Activated naive CD4-positive, alpha-beta T cell treated with anti-CD3 and anti-CD28 coated beads, Interleukin-2, amount 10 ng/mL, durations not matched to agents 7 days and 5 days (primary cell): ENCODE data around the gene SLC19A3.
A peak's percentile ranks its signal among the peaks of the same experiment; 100 is the strongest.
"Not testable (repeated sequence)": the region's sequence is repeated elsewhere in the genome, so short reads cannot be mapped to it uniquely, and the experiment has no call there.

ENCODE experiments used
- CTCF ChIA-PET: fragments of 350-600 bp; sonication (Branson Sonifier 250); formaldehyde crosslinking; loops from one replicate; lab custom pipeline; 2021; ENCODE audit warnings: antibody characterized with exemption; lab: Charles Lee
- DNase-seq: peaks from one replicate; pipeline ENCODE4 v3.0.0-alpha.2; 2020
- H3K27ac Mint-ChIP-seq: one replicate; pipeline ENCODE4 v1.8.0; 2021; ENCODE audit warnings: mild to moderate bottlenecking, moderate library complexity, mixed read lengths
- H3K27me3 Mint-ChIP-seq: one replicate; pipeline ENCODE4 v1.8.0; 2021; ENCODE audit warnings: mild to moderate bottlenecking, mixed read lengths
- H3K36me3 Mint-ChIP-seq: one replicate; pipeline ENCODE4 v1.8.0; 2021; ENCODE audit warnings: mixed read lengths
- H3K4me1 Mint-ChIP-seq: one replicate; pipeline ENCODE4 v1.8.0; 2021; ENCODE audit warnings: mixed read lengths
- H3K4me3 Mint-ChIP-seq: one replicate; pipeline ENCODE4 v1.8.0; 2021; ENCODE audit warnings: mild to moderate bottlenecking, moderate library complexity, mixed read lengths
- H3K9me3 Mint-ChIP-seq: one replicate; pipeline ENCODE4 v1.8.0; 2021; ENCODE audit warnings: mixed read lengths

SLC19A3 gene

GRCh38 chr2:227717687-227718567 is at the start of gene SLC19A3:
Gene SLC19A3, minus strand, starts transcription at chr2:227718028. Its CDS starts 15,710 bp downstream, at chr2:227702318.
- H3K4me3 Mint-ChIP-seq, result no peak within 1 kb of the TSS
- CTCF ChIA-PET, result no interaction called here
- no peak for DNase-seq
- no peaks in the 10 kb centered on the region for H3K9me3 Mint-ChIP-seq
- peaks cover 21% of the 10 kb centered on the region for H3K27me3 Mint-ChIP-seq
- H3K36me3 Mint-ChIP-seq, result no peaks in the 10 kb centered on the region
- H3K4me1 Mint-ChIP-seq, result peaks cover 2% of the 10 kb centered on the region
- H3K27ac Mint-ChIP-seq, result no peak within 1 kb of the TSS

DNA sequence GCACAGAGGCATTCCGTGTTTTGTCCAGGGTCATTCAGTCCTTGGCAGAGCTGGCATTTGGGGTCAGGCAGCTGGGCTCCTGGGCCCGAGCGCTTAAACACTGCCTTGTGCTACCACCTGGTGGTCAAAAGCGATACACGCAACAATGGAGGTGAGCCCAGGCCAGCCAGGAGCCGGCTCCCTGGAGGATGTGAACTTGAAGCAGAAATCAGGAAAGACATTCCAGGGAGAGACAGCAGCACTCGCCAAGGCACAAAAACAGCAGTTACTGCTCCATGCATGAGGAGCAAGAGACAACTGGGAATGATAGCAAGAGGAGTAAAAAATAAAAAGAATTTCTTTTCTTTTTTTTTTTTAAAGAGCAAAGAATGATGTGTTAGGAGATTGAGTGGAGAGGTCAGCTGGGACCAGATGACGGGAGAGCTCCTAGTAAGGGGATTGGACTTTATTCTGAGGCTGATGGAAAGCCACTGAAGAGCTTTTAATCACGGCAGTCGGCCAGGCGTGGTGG is 48.6 kb upstream of the SLC19A3 start:
- no peaks in the 10 kb centered on the region for H3K36me3 Mint-ChIP-seq
- H3K4me1 Mint-ChIP-seq, result no peaks in the 10 kb centered on the region
- H3K4me3 Mint-ChIP-seq, result no peak overlapping the region
- H3K9me3 Mint-ChIP-seq, result no peaks in the 10 kb centered on the region
- no peaks in the 10 kb centered on the region for H3K27me3 Mint-ChIP-seq
- DNase-seq, result peak; percentile 69
- CTCF ChIA-PET, result interaction anchor here (0.6 to 2.9 kb wide), 29 partner anchors 8 to 733 kb away, joined by 3 to 42 read pairs (median 3); partner anchors contain the start of gene SCYGR8
- H3K27ac Mint-ChIP-seq, result no peak overlapping the region

DNA sequence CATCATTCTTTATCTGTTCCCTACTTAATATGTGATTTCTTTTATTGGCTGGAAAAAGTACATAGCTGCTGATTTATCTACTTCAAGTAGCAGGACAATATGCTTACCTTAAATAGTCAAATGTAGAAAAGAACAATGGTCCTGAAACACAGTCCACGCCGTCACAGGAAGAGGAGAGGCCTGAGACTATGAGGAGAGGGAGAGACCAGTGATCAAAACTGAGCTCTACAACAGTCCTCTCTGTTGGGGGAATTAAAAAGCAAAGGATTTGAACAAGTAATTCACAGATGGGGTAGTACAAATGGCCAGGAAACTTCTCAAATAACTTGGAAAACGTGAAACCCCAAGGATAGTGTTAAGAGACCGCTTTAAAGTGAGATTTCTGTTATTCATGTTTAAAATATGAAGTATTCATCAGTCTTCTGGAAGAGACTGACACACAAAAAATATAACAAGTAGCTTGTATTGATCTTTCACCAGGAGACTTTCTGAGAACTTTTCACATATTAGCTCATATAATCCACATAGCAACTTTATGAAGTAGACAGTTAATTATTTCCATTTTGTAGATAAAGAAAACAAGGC is 48.1 kb upstream of the SLC19A3 start:
- H3K4me1 Mint-ChIP-seq, result no peaks in the 10 kb centered on the region
- H3K4me3 Mint-ChIP-seq, result no peak overlapping the region
- DNase-seq, result no peak
- no peaks in the 10 kb centered on the region for H3K9me3 Mint-ChIP-seq
- no peaks in the 10 kb centered on the region for H3K36me3 Mint-ChIP-seq
- H3K27me3 Mint-ChIP-seq, result no peaks in the 10 kb centered on the region
- CTCF ChIA-PET, result interaction anchor here (0.6 to 2.9 kb wide), 28 partner anchors 9 to 733 kb away, joined by 3 to 42 read pairs (median 4); partner anchors contain the start of gene SCYGR8
- no peak overlapping the region for H3K27ac Mint-ChIP-seq

DNA sequence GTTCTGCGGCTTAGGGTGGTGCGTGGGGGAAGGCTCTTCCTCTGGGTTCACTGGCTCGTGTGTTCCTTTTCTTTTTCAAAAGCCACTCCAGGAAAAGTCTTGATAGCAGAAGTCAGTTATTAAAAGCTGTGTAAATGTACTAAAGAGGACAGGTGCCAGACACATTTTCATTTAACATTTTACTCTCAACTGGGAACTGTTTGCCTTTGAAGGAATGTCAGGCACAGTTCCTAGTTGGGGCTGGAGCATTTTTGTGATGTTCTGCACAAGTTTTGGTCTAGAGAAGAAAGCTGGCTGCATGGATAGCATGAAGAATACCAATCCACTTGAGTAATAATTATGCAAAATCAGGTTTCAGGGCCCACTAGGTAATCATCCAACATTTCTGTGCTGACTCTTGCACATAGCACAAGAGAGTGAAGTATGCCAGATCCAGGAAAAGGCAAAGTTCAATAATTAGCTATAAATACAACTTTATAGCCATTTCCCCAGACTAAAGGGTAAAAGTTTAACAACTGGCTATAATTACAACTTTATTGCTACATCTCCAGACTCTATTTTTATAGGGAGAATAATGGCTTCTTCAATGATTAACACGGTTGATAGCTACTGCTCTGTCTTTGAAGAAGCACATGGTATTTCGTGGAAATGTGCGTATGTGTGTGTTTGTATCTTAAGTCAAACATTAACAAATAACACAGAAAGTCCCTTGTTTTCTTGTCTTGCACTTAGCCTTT is 44.1 kb upstream of the SLC19A3 start:
- CTCF ChIA-PET, result interaction anchor here (1.0 to 1.2 kb wide), 2 partner anchors 101 to 104 kb away, joined by 3 read pairs; no protein-coding TSS in a partner anchor
- H3K4me3 Mint-ChIP-seq, result no peak overlapping the region
- no peak overlapping the region for H3K27ac Mint-ChIP-seq
- H3K36me3 Mint-ChIP-seq, result no peaks in the 10 kb centered on the region
- DNase-seq, result no peak
- no peaks in the 10 kb centered on the region for H3K4me1 Mint-ChIP-seq
- no peaks in the 10 kb centered on the region for H3K27me3 Mint-ChIP-seq
- H3K9me3 Mint-ChIP-seq, result no peaks in the 10 kb centered on the region

DNA sequence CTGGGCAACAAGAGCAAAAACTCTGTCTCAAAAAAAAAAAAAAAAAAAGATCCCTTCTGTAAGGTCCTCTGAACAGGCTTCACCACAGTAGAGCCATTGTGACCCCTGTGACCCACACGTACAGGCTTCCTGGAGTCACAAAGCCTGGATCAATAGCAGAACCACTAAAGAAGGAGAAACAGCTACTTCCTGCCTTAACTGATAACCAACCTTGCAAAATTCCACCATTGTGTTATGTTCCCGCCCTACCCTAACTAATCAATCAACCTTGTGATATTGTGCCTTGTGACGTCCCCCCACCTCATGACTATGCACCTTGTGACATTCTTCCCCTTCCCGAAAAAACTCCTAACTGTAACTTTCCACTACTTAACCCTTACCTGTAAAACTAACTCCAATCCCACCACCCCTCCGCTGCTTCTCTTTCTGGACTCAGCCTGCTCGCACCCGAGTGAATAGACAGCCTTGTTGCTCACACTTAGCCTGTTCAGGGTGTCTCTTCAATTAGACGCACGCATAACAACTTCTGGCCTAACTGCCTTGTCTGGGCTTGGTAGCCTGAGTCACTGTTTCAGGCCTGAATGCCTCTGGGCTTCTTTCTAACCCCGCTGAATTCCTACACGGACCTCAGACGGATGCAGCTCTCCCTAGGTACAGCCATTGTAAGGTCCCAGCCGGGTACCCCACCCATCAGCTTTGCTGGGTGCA is 41.7 kb upstream of the SLC19A3 start:
- Mint-ChIP-seq H3K36me3 (no peaks in the 10 kb centered on the region), H3K4me1 (no peaks in the 10 kb centered on the region), H3K9me3 (no peaks in the 10 kb centered on the region), H3K27me3 (no peaks in the 10 kb centered on the region), H3K27ac (no peak overlapping the region), H3K4me3 (no peak overlapping the region)
- DNase-seq, result no peak
- CTCF ChIA-PET, result interaction anchor here (0.7 kb wide), 1 partner anchor 76 kb away, joined by 5 read pairs; no protein-coding TSS in a partner anchor

DNA sequence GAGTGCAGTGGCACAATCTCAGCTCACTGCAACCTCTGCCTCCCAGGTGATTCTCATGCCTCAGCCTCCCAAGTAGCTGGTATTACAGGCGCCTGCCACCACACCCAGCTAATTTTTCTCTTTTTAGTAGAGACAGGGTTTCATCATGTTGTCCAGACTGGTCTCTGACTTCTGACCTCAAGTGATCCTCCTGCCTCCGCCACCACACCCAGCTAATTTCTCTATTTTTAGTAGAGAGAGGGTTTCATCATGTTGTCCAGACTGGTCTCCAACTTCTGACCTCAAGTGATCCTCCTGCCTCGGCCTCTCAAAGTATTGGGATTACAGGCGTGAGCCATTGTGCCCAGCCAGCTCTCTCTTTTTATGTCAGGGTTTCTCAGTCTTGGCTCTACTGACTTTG is 38.4 kb upstream of the SLC19A3 start:
- DNase-seq, H3K4me1 Mint-ChIP-seq, H3K27ac Mint-ChIP-seq, H3K27me3 Mint-ChIP-seq, H3K4me3 Mint-ChIP-seq, H3K9me3 Mint-ChIP-seq, H3K36me3 Mint-ChIP-seq: not testable (repeated sequence)
- CTCF ChIA-PET, result interaction anchor here (1.1 kb wide), 1 partner anchor 10 kb away, joined by 4 read pairs; no protein-coding TSS in a partner anchor

- H3K36me3 Mint-ChIP-seq, result no peaks in the 10 kb centered on the region
- no peak for DNase-seq
- CTCF ChIA-PET, result no interaction called here
- no peak overlapping the region for H3K4me3 Mint-ChIP-seq
- H3K9me3 Mint-ChIP-seq, result no peaks in the 10 kb centered on the region
- no peak overlapping the region for H3K27ac Mint-ChIP-seq
- H3K27me3 Mint-ChIP-seq, result peaks cover 5% of the 10 kb centered on the region
- no peaks in the 10 kb centered on the region for H3K4me1 Mint-ChIP-seq
These were observed 30.3 kb upstream of the SLC19A3 start for GRCh38 chr2:227748079-227748478.

DNA sequence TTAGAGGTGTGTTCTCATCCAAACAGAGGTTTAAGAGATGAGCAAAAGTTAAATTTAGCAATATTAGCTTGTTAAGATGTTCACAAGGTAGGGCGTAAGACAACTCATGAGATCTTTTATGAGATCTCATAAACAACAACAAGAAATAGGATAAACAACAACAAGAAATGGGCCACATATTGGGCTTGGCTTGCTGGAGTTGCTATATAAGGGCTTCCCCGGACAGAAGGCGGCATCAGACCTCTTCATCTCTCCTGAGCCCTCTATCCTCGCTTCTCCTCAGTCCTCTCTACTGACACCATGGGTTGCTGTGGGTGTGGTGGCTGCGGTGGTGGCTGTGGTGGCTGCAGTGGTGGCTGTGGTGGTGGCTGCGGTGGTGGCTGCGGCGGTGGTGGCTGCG is 27.8 kb upstream of the SLC19A3 start, which contains the start of gene SCYGR8:
Gene SCYGR8, plus strand, starts transcription at position 301 of the 400 bp plus-strand sequence. Its CDS starts 0 bp downstream, at position 301.
- CTCF ChIA-PET, result interaction anchor here (1.4 kb wide), 1 partner anchor 21 kb away, joined by 4 read pairs; no protein-coding TSS in a partner anchor
- no peaks in the 10 kb centered on the region for H3K9me3 Mint-ChIP-seq

GRCh38 chr2:227740705-227741104 is 22.9 kb upstream of the SLC19A3 start:
- H3K4me3 Mint-ChIP-seq, H3K9me3 Mint-ChIP-seq, H3K36me3 Mint-ChIP-seq, CTCF ChIA-PET, H3K27me3 Mint-ChIP-seq, H3K4me1 Mint-ChIP-seq, H3K27ac Mint-ChIP-seq, DNase-seq: not testable (repeated sequence)

More for the DNA sequence above, 27.8 kb upstream of the SLC19A3 start, which contains the start of gene SCYGR8:
- Mint-ChIP-seq H3K4me1 (no peaks in the 10 kb centered on the region), H3K27me3 (peaks cover 5% of the 10 kb centered on the region), H3K27ac (no peak within 1 kb of the TSS), H3K36me3 (no peaks in the 10 kb centered on the region), H3K4me3 (no peak within 1 kb of the TSS)
- no peak for DNase-seq

DNA sequence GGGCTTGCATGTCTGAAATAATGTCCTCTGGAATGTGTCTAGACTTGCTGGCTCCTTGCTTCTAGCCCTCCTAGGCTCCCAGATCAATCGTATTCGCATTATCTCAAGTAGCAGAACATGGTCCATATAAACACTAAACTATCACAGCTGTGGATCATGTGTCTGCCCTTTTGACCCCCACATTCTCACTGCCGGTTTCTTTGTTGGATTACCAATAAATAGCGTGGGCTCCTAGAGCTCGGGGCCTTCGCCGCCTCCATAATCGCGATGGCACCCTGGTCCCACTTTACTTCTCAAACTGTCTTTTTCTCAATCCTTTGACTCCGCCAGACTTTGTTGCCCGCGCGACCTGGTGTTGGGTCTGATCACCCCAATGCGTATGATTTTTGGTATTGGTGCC is 21.5 kb upstream of the SLC19A3 start:
- Mint-ChIP-seq H3K4me1 (no peaks in the 10 kb centered on the region), H3K36me3 (no peaks in the 10 kb centered on the region), H3K27ac (no peak overlapping the region), H3K4me3 (no peak overlapping the region), H3K9me3 (no peaks in the 10 kb centered on the region), H3K27me3 (peaks cover 10% of the 10 kb centered on the region)
- DNase-seq, result no peak
- CTCF ChIA-PET, result no interaction called here

GRCh38 chr2:227728035-227728434 is 10.2 kb upstream of the SLC19A3 start, which contains the start of gene SCYGR7:
Gene SCYGR7, plus strand, starts transcription at chr2:227728335. Its CDS starts 0 bp downstream, at chr2:227728335.
- peaks cover 7% of the 10 kb centered on the region for H3K27me3 Mint-ChIP-seq
- no peaks in the 10 kb centered on the region for H3K4me1 Mint-ChIP-seq
- CTCF ChIA-PET, result interaction anchor here (0.5 kb wide), 1 partner anchor 1591 kb away, joined by 3 read pairs; no protein-coding TSS in a partner anchor
- H3K27ac Mint-ChIP-seq, result no peak within 1 kb of the TSS
- H3K4me3 Mint-ChIP-seq, result no peak within 1 kb of the TSS
- DNase-seq, result no peak
- H3K9me3 Mint-ChIP-seq, result no peaks in the 10 kb centered on the region
- no peaks in the 10 kb centered on the region for H3K36me3 Mint-ChIP-seq

DNA sequence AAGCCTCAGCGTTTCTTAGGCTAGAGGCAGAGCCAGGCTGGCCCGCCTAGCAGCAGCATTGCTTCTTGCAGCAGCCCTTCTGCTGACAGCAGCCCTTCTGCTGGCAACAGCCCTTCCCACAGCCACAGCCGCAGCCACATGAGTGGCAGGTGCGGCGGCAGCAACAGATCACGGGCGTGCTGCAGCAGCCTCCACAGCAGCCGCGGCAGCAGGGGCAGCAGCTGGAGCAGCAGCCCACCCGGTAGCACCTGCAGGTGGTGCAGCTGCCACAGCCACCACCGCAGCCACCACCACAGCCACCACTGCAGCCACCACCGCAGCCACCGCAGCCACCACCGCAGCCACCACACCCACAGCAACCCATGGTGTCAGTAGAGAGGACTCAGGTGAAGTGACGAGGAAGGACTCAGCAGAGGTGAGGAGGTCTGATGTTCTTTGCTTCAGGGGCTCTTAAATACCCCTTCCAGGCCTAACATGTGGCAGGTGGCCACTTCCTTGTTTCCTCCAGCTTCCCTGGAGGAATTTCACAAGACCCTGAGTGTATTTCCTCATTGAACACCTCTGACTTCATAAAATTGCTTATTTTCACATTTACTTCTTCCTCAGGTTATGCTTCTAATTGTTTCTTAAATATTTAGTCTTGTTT is 6.7 kb upstream of the SLC19A3 start, which contains the start of gene SCYGR6:
Gene SCYGR6, minus strand, starts transcription at position 364 of the 646 bp plus-strand sequence. Its CDS starts 0 bp downstream, at position 364.
- Mint-ChIP-seq H3K27me3 (peaks cover 7% of the 10 kb centered on the region), H3K9me3 (no peaks in the 10 kb centered on the region), H3K27ac (no peak within 1 kb of the TSS), H3K36me3 (no peaks in the 10 kb centered on the region), H3K4me1 (no peaks in the 10 kb centered on the region), H3K4me3 (no peak within 1 kb of the TSS)
- no peak for DNase-seq
- CTCF ChIA-PET, result no interaction called here

DNA sequence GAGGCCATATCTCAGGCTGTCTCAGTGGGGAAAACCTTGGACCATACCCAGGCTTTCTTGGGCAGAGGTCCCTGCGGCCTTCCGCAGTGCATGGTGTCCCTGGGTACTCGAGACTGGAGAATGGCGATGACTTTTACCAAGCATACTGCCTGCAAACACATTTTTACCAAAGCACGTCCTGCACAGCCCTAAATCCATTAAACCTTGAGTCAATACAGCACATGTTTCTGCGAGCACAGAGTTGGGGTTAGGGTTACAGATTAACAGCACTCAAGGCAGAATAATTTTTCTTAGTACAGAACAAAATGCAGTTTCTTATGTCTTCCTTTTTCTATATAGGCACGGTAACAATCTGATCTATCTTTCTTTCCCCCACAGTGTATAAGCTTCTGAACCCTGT is 5.0 kb upstream of the SLC19A3 start:
- H3K4me3 Mint-ChIP-seq, H3K27me3 Mint-ChIP-seq, H3K36me3 Mint-ChIP-seq, DNase-seq, CTCF ChIA-PET, H3K9me3 Mint-ChIP-seq, H3K27ac Mint-ChIP-seq, H3K4me1 Mint-ChIP-seq: not testable (repeated sequence)
